GM12878 (cell line): ENCODE results near the gene ADAMTSL1. TPM values are rescaled to one million over a fixed set of nuclear protein-coding genes. Genes with fewer than 3 reads are reported as not detected.

Experiments
- ATAC-seq: fragments of 200-7000 bp; cut with Tn5 transposase; 3 replicates; pipeline ENCODE4 v1.9.1; 2020; ENCODE audit warnings: mild to moderate bottlenecking, moderate library complexity
- BruUV-seq: library from RNA; stranded (reverse); fragments of 400-500 nt; replicated peaks from 2 replicates; lab custom pipeline; 2021; lab: Mats Ljungman, UMichigan
- CTCF ChIA-PET: fragments of 300-600 bp; sonication (Branson Sonifier 250); formaldehyde crosslinking; extraction: SDS; loops from one replicate; lab custom pipeline; 2021; ENCODE audit warnings: inconsistent platforms; lab: Yijun Ruan, JAX
- POLR2A ChIA-PET: fragments of 350-600 bp; formaldehyde crosslinking; extraction: SDS; loops from one replicate; lab custom pipeline; 2021; ENCODE audit warnings: inconsistent platforms; lab: Charles Lee
- RAD21 ChIA-PET: fragments of 300-600 bp; sonication (Branson Sonifier 250); formaldehyde crosslinking; loops from one replicate; lab custom pipeline; 2023; ENCODE audit warnings: antibody characterized with exemption; ENCODE audit not compliant: unreplicated experiment; lab: Charles Lee
- SMC1A ChIA-PET: fragments of 300-600 bp; sonication (Branson Sonifier 250); formaldehyde crosslinking; loops from one replicate; lab custom pipeline; 2023; ENCODE audit not compliant: unreplicated experiment, uncharacterized antibody; lab: Charles Lee
- DNase-seq: peaks from one replicate; pipeline ENCODE4 v3.0.0-alpha.2; 2011; ENCODE audit warnings: low read depth, low spot score
- FAIRE-seq: peaks from 3 replicates; lab custom pipeline; 2011; peaks lifted over from hg19 to GRCh38; lab: Jason Lieb, UNC
- H2AFZ ChIP-seq: 2 replicates; pipeline ENCODE4 v1.6.0; 2011; ENCODE audit warnings: low read depth, low read length, control low read depth; ENCODE audit not compliant: control insufficient read depth
- H3K27ac ChIP-seq: 2 replicates; pipeline ENCODE4 v1.5.1; 2011; ENCODE audit warnings: control low read depth; ENCODE audit not compliant: control insufficient read depth, insufficient read depth
- H3K27me3 ChIP-seq, 2 experiments: replicated peaks in 1 of 2; 2 replicates each; pipeline versions ENCODE4 v1.6.0 to v1.6.1; 2011; ENCODE audit warnings: low read length in 1 of 2; ENCODE audit not compliant: control insufficient read depth in 2 of 2, insufficient read depth in 2 of 2
- H3K36me3 ChIP-seq, 2 experiments: 2 replicates each; pipeline ENCODE4 v1.5.1; 2011; ENCODE audit warnings: low read length in 1 of 2; ENCODE audit not compliant: control insufficient read depth in 2 of 2, insufficient read depth in 2 of 2
- H3K4me1 ChIP-seq: 2 replicates; pipeline ENCODE4 v1.6.1; 2011; ENCODE audit warnings: mild to moderate bottlenecking, low read length, moderate library complexity, mixed read lengths; ENCODE audit not compliant: control insufficient read depth, insufficient read depth
- H3K4me2 ChIP-seq: 2 replicates; pipeline ENCODE4 v1.6.0; 2011; ENCODE audit warnings: control low read depth; ENCODE audit not compliant: control insufficient read depth, insufficient read depth
- H3K4me3 ChIP-seq: fragments of 200-600 bp; sonication (generic); 2 replicates; pipeline ENCODE4 v1.5.1; 2016
- H3K79me2 ChIP-seq: 2 replicates; pipeline ENCODE4 v1.6.0; 2011; ENCODE audit warnings: low read length; ENCODE audit not compliant: control insufficient read depth, insufficient read depth
- H3K9ac ChIP-seq: 2 replicates; pipeline ENCODE4 v1.8.0; 2011; ENCODE audit warnings: low read length, control low read depth, mixed read lengths; ENCODE audit not compliant: control insufficient read depth, insufficient read depth
- H3K9me3 ChIP-seq: replicated peaks from 3 replicates; pipeline ENCODE4 v1.5.1; 2011; ENCODE audit warnings: mild to moderate bottlenecking, low read length; ENCODE audit not compliant: control insufficient read depth, insufficient read depth
- H4K20me1 ChIP-seq: 2 replicates; pipeline ENCODE4 v1.6.0; 2011; ENCODE audit not compliant: control insufficient read depth, insufficient read depth
- BCL11A ChIP-seq: IDR thresholded peaks from 2 replicates; pipeline ENCODE4 v1.6.1; 2011; ENCODE audit warnings: low read depth, low read length
- CTCF ChIP-seq, 3 experiments: IDR thresholded peaks in 2 of 3; conservative IDR thresholded peaks in 1 of 3; 2 replicates each; pipeline ENCODE4 v1.5.1; 2011; ENCODE audit warnings: low read depth in 3 of 3, low read length in 3 of 3, mild to moderate bottlenecking in 3 of 3, control low read depth in 2 of 3, moderate library complexity in 2 of 3, inconsistent platforms in 1 of 3, mixed read lengths in 1 of 3; ENCODE audit not compliant: control insufficient read depth in 2 of 3, insufficient read depth in 1 of 3; ENCODE audit errors: extremely low read depth in 1 of 3
- FOXM1 ChIP-seq: IDR thresholded peaks from 2 replicates; pipeline ENCODE4 v1.6.1; 2012; ENCODE audit warnings: low read depth, mild to moderate bottlenecking, inconsistent platforms, low read length, moderate library complexity
- MEF2B ChIP-seq: fragments of 450-650 bp; IDR thresholded peaks from 2 replicates; pipeline ENCODE4 v1.6.1; 2018; ENCODE audit warnings: mild to moderate bottlenecking, moderate library complexity; ENCODE audit not compliant: partially characterized antibody, poor library complexity, severe bottlenecking
- NFYA ChIP-seq: IDR thresholded peaks from 2 replicates; pipeline ENCODE4 v1.6.1; 2011; ENCODE audit warnings: low read depth, mild to moderate bottlenecking, low read length, improper control_type of control experiment, borderline replicate concordance
- NR2C2 ChIP-seq: IDR thresholded peaks from 2 replicates; pipeline ENCODE4 v1.6.1; 2011; ENCODE audit warnings: borderline replicate concordance, low read depth; ENCODE audit not compliant: control insufficient read depth, insufficient read length
- PAX8 ChIP-seq: fragments of 450-650 bp; IDR thresholded peaks from 2 replicates; pipeline ENCODE4 v1.6.1; 2017; ENCODE audit warnings: mild to moderate bottlenecking, moderate library complexity
- PML ChIP-seq: IDR thresholded peaks from 2 replicates; pipeline ENCODE4 v1.6.1; 2012; ENCODE audit warnings: low read length, inconsistent platforms
- POLR2A ChIP-seq: IDR thresholded peaks from 2 replicates; pipeline ENCODE4 v1.6.1; 2011; ENCODE audit warnings: low read depth, mild to moderate bottlenecking, low read length
- POU2F2 ChIP-seq: IDR thresholded peaks from 3 replicates; pipeline ENCODE4 v1.6.1; 2011; ENCODE audit warnings: low read depth, mild to moderate bottlenecking, low read length, borderline replicate concordance
- SPI1 ChIP-seq: IDR thresholded peaks from 2 replicates; pipeline ENCODE4 v1.6.1; 2011; ENCODE audit warnings: low read depth, mild to moderate bottlenecking, low read length, moderate library complexity, borderline replicate concordance; ENCODE audit not compliant: insufficient read depth
- SREBF1 ChIP-seq: IDR thresholded peaks from 2 replicates; pipeline ENCODE4 v1.6.1; 2012; ENCODE audit warnings: mild to moderate bottlenecking, low read length
- YBX1 ChIP-seq: fragments of 450-650 bp; IDR thresholded peaks from 2 replicates; pipeline ENCODE4 v1.6.1; 2016; ENCODE audit warnings: antibody characterized with exemption
- ZBED1 ChIP-seq: IDR thresholded peaks from 2 replicates; pipeline ENCODE4 v1.6.1; 2016; ENCODE audit warnings: borderline replicate concordance
- WGBS: methylation state at CpG from one replicate; pipeline ENCODE4 v1.1.6; 2016; ENCODE audit warnings: low lambda C conversion rate; ENCODE audit not compliant: insufficient replicate concordance, insufficient coverage; ENCODE audit errors: missing lambda C conversion rate; 5-methylcytosine and 5-hydroxymethylcytosine counted together
- in situ Hi-C: fragments of 300-500 bp; cut with MboI; formaldehyde crosslinking; loops from 9 replicates; pipeline ENCODE4 v1.14.3; 2018; ENCODE audit warnings: mixed read lengths
- intact Hi-C: fragments of 100-400 bp; cut with micrococcal nuclease; formaldehyde crosslinking; loops from one replicate; pipeline ENCODE4 v1.14.2; 2022; ENCODE audit not compliant: unreplicated experiment
- polyA plus RNA-seq, 11 experiments: library from polyadenylated mRNA; depleted of rRNA in 4 of 11; unstranded in 6 of 11; stranded (reverse) in 5 of 11; fragments of >200 nt; fragmentation: Nextera tagmentation in 4 of 11; fragmentation: Illumina TruSeq in 1 of 11; extraction: Ambion mirVana in 4 of 11; extraction: Trizol in 1 of 11; gene quantifications; 1 replicate in 1 of 11; 2 replicates in 10 of 11; pipeline versions ENCODE4 v1.2.1 to v1.2.3, GENCODE V29; 2011 to 2016; ENCODE audit warnings: inconsistent platforms in 2 of 11, missing spikeins in 2 of 11, low read depth in 1 of 11
- total RNA-seq, 4 experiments: library from RNA; depleted of rRNA in 3 of 4; stranded (reverse); fragments of >200 nt in 3 of 4; fragmentation: Illumina TruSeq in 1 of 4; extraction: Trizol in 1 of 4; gene quantifications; 2 replicates each; pipeline versions ENCODE4 v1.2.1 to v1.2.3, GENCODE V29; 2013 to 2021
- TF ChIP-seq, protein P1 (sequence below): fragments of 450-650 bp; formaldehyde crosslinking; IDR thresholded peaks from 2 replicates; pipeline ENCODE4 v1.4.0; 2022; ENCODE audit warnings: mild to moderate bottlenecking, moderate library complexity
- TF ChIP-seq, protein P2 (sequence below): IDR thresholded peaks from 2 replicates; pipeline ENCODE4 v1.6.1; 2011; ENCODE audit warnings: borderline replicate concordance, low read depth, mild to moderate bottlenecking, moderate library complexity, mixed read lengths, low read length; ENCODE audit not compliant: insufficient read depth; ENCODE audit errors: extremely low read length

Gene ADAMTSL1
- total and polyA plus RNA-seq, 10 of the 15 experiments (the other 5 are each of a cell fraction or from before 2014, with no cell fraction given), result 0.01 to 0.10 (median 0.07) TPM; not detected in 6

GRCh38 chr9:18636781-18637180 is 162.8 kb downstream of the ADAMTSL1 start (continued):
- TF ChIP-seq, protein P1, sequence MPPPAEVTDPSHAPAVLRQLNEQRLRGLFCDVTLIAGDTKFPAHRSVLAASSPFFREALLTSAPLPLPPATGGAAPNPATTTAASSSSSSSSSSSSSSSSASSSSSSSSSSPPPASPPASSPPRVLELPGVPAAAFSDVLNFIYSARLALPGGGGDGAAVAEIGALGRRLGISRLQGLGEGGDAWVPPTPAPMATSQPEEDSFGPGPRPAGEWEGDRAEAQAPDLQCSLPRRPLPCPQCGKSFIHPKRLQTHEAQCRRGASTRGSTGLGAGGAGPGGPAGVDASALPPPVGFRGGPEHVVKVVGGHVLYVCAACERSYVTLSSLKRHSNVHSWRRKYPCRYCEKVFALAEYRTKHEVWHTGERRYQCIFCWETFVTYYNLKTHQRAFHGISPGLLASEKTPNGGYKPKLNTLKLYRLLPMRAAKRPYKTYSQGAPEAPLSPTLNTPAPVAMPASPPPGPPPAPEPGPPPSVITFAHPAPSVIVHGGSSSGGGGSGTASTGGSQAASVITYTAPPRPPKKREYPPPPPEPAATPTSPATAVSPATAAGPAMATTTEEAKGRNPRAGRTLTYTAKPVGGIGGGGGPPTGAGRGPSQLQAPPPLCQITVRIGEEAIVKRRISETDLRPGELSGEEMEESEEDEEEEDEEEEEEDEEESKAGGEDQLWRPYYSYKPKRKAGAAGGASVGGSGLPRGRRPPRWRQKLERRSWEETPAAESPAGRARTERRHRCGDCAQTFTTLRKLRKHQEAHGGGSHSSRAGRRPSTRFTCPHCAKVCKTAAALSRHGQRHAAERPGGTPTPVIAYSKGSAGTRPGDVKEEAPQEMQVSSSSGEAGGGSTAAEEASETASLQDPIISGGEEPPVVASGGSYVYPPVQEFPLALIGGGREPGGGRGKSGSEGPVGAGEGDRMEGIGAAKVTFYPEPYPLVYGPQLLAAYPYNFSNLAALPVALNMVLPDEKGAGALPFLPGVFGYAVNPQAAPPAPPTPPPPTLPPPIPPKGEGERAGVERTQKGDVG (CRISPR knock-in tag), result no peak
- no peak for TF ChIP-seq ZBED1
- TF ChIP-seq PAX8, result no peak
- TF ChIP-seq YBX1, result no peak
- TF ChIP-seq, protein P2, sequence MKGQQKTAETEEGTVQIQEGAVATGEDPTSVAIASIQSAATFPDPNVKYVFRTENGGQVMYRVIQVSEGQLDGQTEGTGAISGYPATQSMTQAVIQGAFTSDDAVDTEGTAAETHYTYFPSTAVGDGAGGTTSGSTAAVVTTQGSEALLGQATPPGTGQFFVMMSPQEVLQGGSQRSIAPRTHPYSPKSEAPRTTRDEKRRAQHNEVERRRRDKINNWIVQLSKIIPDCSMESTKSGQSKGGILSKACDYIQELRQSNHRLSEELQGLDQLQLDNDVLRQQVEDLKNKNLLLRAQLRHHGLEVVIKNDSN, result no peak
- no peak for TF ChIP-seq NR2C2

DNA sequence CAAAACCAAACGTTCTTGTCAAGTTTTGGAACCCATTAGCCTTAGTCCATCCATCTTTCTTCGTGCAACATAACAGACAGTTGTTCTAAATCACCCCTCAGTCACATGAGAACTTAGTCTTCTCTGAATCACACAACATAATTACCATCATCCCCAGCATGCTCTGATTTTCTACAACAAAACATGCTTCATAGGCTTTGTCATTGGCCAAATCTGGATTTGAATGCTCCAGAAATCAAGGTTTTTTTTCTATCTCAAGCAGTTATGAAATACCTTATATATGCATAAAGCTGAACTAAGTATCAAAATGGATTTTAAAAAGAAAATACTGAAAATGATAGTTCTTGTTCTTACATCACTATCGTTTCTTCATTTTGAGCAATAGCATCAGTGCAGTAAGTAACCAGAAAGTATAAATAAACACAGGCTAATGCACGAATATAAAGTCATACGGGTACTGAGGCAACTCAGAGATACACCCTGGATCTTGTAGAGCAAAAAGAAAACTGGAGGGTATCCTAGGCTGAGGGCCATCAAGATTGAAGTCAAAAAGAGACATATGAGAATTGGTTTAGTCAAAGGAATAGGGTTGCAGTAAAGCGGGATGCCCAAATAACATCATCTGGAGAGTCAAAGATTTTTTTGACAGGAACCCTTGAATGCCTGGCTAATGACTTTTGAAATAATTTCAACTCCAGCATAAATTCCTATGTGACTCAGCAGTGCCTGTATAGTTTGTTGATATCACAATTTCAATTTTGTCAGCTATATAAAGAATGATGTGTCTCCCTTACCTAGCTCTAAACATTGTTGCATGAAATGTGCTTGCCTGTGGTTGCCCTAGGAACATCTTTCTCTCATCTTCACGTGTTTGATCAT is 164.7 kb downstream of the ADAMTSL1 start:
- H3K4me1 ChIP-seq, result no peaks in the 10 kb centered on the region
- H3K4me2 ChIP-seq, result no peak overlapping the region
- H3K4me3 ChIP-seq, result no peak overlapping the region
- in situ Hi-C loops, result no loop called here
- H3K36me3 ChIP-seq, result no peaks in the 10 kb centered on the region
- DNase-seq (no peak), ATAC-seq (no peak), FAIRE-seq (no peak)
- no peak overlapping the region for H3K9ac ChIP-seq
- no peaks in the 10 kb centered on the region for H4K20me1 ChIP-seq
- ChIA-PET SMC1A (interaction anchor here (1.3 kb wide), 1 partner anchor 21 kb away, joined by 3 read pairs; no protein-coding TSS in a partner anchor), CTCF (no interaction called here), POLR2A (interaction anchor here (0.6 kb wide), 1 partner anchor 378 kb away, joined by 5 read pairs; no protein-coding TSS in a partner anchor), RAD21 (no interaction called here)
- H3K27me3 ChIP-seq, result no peaks in the 10 kb centered on the region
- H3K27ac ChIP-seq, result no peak overlapping the region
- no peaks in the 10 kb centered on the region for H3K9me3 ChIP-seq
- no peak overlapping the region for H2AFZ ChIP-seq
- intact Hi-C loops, result no loop called here
- 6% methylated on average over 7 of the region's 7 CpGs for WGBS
- no TSS peak for BruUV-seq
- no peaks in the 10 kb centered on the region for H3K79me2 ChIP-seq
- no peak for TF ChIP-seq MEF2B
- TF ChIP-seq SPI1, result no peak
- TF ChIP-seq FOXM1, result no peak
- no peak for TF ChIP-seq SREBF1
- TF ChIP-seq POLR2A, result no peak
- TF ChIP-seq POU2F2, result no peak
- TF ChIP-seq NFYA, result no peak
- TF ChIP-seq PML, result no peak
- no peak for TF ChIP-seq BCL11A
- TF ChIP-seq CTCF (IDR thresholded peaks at IDR 0.05 in 2 of 3, conservative IDR thresholded peaks at IDR 0.05 in 1 of 3; ENCODE audit: control insufficient read depth in 2 of 3, extremely low read depth in 1 of 3, insufficient read depth in 1 of 3, low read depth in 3 of 3, low read length in 3 of 3), result no peak
